Stimulated activated CD8-positive, alpha-beta memory T cell treated with anti-CD3 and anti-CD28 coated beads, Interleukin-4, amount 100 ng/mL, for 4 hours (primary cell): ENCODE results near the gene POLDIP2.

Source experiments
- DNase-seq, 2 donors: peaks; one replicate each; pipeline ENCODE4 v3.0.0-alpha.2; 2020; ENCODE audit warnings: low read depth in 2 of 2, low spot score in 1 of 2

Gene POLDIP2

GRCh38 chr17:28390563-28390962, 33.2 kb upstream of the POLDIP2 start:
- no peak for DNase-seq

- no peak for DNase-seq
Measured at GRCh38 chr17:28390141-28390540, 32.8 kb upstream of the POLDIP2 start.

GRCh38 chr17:28388106-28388505, 30.8 kb upstream of the POLDIP2 start:
- no peak for DNase-seq

DNA sequence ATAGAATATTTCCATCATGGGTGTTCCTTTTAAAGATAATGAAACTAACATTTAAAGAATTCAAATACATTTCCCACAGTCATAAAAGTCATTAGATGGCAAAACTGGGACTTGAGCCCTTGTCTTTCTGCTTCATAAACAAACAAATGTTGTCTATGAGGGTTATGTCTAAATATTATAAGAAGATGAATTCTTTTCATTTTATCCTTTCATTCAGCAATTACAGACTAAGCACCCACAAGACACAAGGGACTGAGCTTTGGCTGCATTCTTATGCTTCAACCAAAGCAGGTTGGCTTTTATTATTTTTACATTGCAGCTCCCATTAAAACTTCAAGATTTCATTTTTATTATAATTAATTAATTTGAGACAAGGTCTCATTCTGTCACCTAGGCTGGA, 29.1 kb upstream of the POLDIP2 start:
- no peak for DNase-seq

DNA sequence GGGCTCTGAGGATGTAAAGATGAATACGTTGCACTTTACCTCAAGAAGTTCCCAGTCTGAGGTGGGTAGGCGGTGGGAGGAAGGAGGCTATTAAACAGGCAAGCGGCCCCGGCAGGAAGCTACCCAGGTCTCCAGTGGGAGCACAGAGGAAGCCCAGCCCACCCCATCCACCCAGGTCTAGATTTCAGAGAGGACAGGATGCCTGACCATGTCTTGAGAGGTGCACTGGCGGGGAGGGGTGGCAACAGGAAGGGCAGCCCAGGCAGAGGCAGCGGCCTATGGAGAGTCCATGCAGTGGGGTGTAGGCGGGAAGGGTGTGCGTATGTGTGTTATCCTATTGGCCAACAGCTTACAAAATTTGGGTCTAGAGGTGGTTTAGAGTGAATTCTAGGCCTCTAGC, 28.1 kb upstream of the POLDIP2 start:
- DNase-seq: no peak

GRCh38 chr17:28385037-28385400, 27.7 kb upstream of the POLDIP2 start:
- no peak for DNase-seq

GRCh38 chr17:28384281-28385036, 27.1 kb upstream of the POLDIP2 start:
- DNase-seq: peak; percentile 28 to 29

- DNase-seq: no peak
Measured at GRCh38 chr17:28381141-28381825, 24.0 kb upstream of the POLDIP2 start.

- no peak for DNase-seq
Measured at GRCh38 chr17:28379814-28380801, 22.8 kb upstream of the POLDIP2 start.

- no peak for DNase-seq
Measured at GRCh38 chr17:28372945-28373274, 15.6 kb upstream of the POLDIP2 start.

DNA sequence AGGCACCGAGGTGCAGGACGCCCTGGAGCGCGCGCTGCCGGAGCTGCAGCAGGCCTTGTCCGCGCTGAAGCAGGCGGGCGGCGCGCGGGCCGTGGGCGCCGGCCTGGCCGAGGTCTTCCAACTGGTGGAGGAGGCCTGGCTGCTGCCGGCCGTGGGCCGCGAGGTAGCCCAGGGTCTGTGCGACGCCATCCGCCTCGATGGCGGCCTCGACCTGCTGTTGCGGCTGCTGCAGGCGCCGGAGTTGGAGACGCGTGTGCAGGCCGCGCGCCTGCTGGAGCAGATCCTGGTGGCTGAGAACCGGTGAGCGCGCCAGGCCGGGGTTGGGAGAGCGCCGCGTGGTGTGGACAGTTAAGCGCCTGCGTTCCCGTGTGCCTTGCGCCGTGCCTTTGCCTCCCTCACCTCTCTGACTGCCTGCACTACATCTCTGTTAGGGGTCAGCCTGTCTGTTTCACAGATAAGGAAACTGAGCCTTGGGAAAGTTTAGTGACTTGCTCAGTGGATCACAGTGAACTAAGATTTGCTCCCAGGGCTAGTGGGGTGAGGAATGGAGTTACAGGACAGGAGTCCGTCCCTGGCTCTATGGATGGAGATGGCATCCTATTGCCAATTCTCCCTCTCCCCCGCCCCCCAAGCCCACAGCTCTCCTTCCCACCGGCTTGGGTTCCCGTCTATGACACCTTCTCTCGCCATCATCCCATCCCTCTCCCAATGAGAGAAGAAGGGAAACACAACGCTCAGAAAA, 15.0 kb upstream of the POLDIP2 start:
- DNase-seq: no peak

DNA sequence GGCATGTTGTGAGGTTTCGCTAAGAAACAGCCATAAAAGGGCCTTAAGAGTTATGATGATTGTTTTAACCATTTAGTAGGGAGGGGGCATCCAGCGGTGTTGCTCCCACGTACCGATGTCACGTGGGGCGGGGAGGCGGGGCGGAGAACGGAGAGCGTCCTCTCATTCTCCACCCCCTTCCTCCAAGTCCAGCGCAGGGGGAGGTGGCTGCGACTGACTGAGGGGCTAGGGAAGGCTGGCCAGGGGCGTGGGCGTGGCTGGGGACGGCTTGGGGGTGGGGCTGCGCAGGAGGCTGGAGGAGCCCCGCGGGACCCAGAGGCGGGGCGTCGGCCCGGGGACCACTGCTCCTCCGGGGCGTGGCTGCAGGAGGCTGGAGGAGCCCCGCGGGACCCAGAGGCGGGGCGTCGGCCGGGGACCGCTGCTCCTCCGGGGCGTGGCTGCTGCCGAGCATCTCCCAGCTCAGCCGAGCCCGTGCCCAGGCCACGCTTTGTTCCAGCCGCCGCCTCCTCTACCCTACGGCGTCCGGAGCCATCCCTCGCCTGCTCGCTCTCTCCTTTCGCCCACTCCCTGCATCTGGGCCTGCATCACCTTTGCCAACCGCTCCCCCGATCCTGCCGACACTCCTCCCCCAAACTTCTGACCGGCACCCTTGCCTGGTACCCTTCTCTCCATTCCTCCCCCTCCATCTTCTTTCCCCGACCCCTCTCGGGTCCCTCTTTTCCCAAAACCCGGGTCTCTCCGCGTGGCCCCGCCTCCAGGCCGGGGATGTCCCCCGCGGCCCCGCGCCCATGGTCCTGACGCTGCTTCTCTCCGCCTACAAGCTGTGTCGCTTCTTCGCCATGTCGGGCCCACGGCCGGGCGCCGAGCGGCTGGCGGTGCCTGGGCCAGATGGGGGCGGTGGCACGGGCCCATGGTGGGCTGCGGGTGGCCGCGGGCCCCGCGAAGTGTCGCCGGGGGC, 14.2 kb upstream of the POLDIP2 start, which contains the start of gene SARM1:
TSS of gene SARM1 (plus strand) at position 450 of the 958 bp plus-strand sequence. CDS start at position 789, 339 bp downstream.
- peak; percentile 65 to 72 for DNase-seq

- no peak for DNase-seq
Measured at GRCh38 chr17:28370744-28371103, 13.4 kb upstream of the POLDIP2 start.

DNA sequence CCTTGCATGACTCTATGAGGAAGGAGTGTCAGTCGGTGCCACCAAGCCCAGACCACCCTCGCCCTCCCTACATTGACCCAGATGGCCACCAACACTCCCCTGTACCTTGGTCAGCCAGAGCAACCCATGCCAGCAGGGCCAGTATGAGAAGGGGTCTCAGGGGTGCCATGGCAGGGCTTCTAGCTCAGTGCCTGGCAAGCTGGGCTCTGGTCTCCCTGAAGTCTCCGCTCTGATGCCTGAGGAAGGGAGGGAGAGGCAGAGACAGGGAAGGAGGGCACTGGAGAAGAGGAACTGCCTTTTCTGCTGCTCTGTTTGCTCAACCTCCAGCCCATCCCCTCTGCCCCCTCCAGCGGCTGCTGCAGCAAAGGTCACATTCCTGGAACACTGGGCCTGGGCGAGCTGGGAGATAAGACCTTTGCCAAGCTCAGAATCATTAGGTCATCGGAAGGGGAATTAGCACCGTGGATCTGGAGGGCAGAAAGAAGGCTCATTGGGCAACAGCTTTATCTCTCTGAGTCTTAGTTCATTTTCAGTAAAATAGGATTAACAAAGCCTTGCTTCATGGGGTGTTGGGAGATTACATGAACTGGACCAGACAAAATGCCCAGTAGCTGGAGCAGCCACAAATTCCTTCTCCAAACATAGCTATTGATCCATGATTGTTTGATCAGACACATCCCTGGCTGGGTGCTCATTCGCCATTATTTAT, 12.9 kb upstream of the POLDIP2 start, which contains the start of gene VTN:
TSS of gene VTN (minus strand) at position 273 of the 709 bp plus-strand sequence. CDS start at position 169, 104 bp downstream.
- no peak for DNase-seq

- no peak for DNase-seq
Measured at GRCh38 chr17:28369684-28370034, 12.3 kb upstream of the POLDIP2 start.

DNA sequence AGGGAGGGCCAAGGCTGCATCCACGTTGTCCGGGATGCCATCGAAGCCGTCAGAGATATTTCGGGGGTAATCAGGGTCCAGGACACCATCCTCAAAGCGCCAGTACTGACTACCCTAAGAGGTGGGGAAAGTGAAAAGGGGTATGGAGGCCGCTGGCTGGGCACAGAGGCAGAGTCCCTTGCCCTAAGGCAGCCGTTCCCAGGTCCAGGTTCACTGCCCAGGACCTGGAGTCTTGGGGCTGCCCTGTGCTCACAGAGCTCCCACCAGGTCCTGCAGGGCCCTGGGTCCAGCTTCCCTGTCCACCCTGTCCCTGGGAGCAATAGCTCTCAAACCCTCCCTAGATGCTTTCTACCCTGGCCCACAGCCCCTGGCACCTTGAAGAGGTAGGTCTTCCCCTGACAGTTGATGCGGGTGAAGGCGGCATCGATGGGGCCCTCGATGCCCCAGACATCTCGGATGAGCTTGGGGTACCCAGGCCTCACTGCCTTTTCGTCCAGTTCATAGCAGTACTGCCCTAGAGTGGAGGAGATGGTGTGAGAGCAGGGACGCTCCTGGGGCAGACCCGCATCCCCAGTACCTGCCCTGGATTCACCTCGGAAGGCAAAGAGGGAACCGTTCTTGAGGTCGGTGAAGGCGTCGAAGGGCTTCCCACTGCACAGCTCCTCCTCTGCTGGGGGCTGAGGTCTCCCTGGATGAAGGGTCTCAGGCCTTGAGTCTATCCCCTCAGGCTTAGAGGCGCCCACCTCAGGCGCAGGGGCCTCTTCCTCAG, 11.8 kb upstream of the POLDIP2 start:
- no peak for DNase-seq

- DNase-seq: no peak
Measured at GRCh38 chr17:28368306-28368831, 11.0 kb upstream of the POLDIP2 start.

DNA sequence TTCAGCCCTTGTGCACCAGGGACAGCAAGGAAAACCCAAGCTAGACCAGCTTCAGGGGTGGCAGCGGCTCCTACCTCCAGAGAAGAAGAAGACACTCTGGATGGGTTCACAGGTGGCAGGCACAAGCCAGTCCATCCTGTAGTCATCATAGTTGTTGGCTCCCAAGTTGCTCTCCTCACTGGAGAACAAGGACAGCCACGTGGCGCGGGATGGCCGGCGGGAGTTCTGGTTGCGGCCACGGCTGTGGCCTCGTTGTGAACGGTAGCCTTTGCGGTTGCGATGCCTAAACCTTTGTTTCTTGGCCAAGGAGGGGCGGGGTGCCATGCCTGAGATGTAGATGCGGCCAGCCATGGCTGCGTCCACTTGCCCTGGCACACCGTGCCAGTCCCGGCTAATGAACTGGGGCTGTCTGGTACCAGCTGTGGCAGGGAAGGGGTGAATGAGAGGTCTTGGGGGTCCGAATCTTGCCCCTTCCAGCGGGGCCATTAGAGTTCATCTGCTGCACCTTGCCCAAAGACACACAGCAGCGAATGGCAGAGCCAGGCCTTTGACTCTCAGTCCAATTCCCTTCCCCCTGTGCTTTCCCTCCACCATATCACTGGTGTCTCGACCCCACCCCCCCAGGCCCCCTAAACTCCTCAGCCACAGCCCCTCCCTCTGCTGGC, 10.4 kb upstream of the POLDIP2 start:
- DNase-seq: no peak
